NCI-H1048 (cell line): ENCODE measurements around the gene PLD6.
"Not testable (repeated sequence)": the region's sequence is repeated elsewhere in the genome, so short reads cannot be mapped to it uniquely, and the experiment has no call there.

Experiments
- DNase-seq: peaks from one replicate; lab custom pipeline; 2025; lab: John Stamatoyannopoulos, UW

PLD6 gene

GRCh38 chr17:17206124-17206912 is at the start of gene PLD6:
TSS of gene PLD6 (minus strand) at chr17:17206333. CDS start at chr17:17206286, 47 bp downstream.
- DNase-seq, result peak; percentile 84

GRCh38 chr17:17255689-17256088 is 49.6 kb upstream of the PLD6 start:
- DNase-seq, result not testable (repeated sequence)

GRCh38 chr17:17254036-17254435 is 47.9 kb upstream of the PLD6 start:
- DNase-seq, result no peak

GRCh38 chr17:17253406-17253805 is 47.3 kb upstream of the PLD6 start:
- DNase-seq, result no peak

- DNase-seq, result no peak
These were observed 46.1 kb upstream of the PLD6 start for GRCh38 chr17:17252149-17252661.

- no peak for DNase-seq
These were observed 40.7 kb upstream of the PLD6 start for GRCh38 chr17:17246879-17247278.

GRCh38 chr17:17243163-17243562 is 37.0 kb upstream of the PLD6 start:
- no peak for DNase-seq

- no peak for DNase-seq
These were observed 36.1 kb upstream of the PLD6 start for GRCh38 chr17:17242246-17242645.

- no peak for DNase-seq
These were observed 35.5 kb upstream of the PLD6 start for GRCh38 chr17:17241656-17242055.

GRCh38 chr17:17239832-17240231 is 33.7 kb upstream of the PLD6 start:
- no peak for DNase-seq

GRCh38 chr17:17237026-17237799 is 31.1 kb upstream of the PLD6 start, which contains the start of gene FLCN:
TSS of gene FLCN (minus strand) at chr17:17237168. CDS start at chr17:17228137, 9,031 bp downstream.
- peak; percentile 66 for DNase-seq

- no peak for DNase-seq
These were observed 30.3 kb upstream of the PLD6 start for GRCh38 chr17:17236295-17237025.

- no peak for DNase-seq
These were observed 29.4 kb upstream of the PLD6 start for GRCh38 chr17:17235212-17236174.

- no peak for DNase-seq
These were observed 26.1 kb upstream of the PLD6 start for GRCh38 chr17:17232303-17232621.

- no peak for DNase-seq
These were observed 25.6 kb upstream of the PLD6 start for GRCh38 chr17:17231621-17232302.

GRCh38 chr17:17229416-17230384 is 23.6 kb upstream of the PLD6 start:
- DNase-seq, result no peak

GRCh38 chr17:17228521-17229279 is 22.6 kb upstream of the PLD6 start:
- no peak for DNase-seq
